ENCODE data around the gene TFDP3. TPM values are rescaled to one million over a fixed set of nuclear protein-coding genes. Genes with fewer than 3 reads are reported as not detected.
A peak's percentile ranks its signal among the peaks of the same experiment; 100 is the strongest.

Gene TFDP3
- total and polyA plus RNA-seq, 2 experiments from 2014 or later: not detected

DNA sequence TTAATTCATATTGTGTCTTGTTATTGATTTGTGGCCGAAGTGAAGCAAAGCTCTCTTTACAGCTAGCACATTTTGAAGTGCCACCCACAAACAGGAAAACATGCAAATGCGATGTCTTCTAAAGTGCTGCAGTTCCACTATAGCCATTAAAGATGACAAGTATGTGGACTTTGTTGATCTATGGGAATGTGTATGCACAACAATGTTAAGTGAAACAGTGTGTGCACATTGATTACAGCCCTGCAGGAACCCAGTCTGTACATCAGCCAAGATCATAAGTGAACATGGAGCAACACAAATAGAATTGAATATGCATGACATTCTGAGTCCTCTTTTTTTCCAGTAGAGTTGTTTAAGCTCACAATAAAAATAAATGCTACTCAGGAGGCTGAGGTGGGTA lies 43.0 kb downstream of the TFDP3 start:
- no peaks in the 10 kb centered on the region for H3K36me3 ChIP-seq
- DNase-seq (ENCODE audit: low read depth in 1 of 2, low spot score in 1 of 2): no peak

DNA sequence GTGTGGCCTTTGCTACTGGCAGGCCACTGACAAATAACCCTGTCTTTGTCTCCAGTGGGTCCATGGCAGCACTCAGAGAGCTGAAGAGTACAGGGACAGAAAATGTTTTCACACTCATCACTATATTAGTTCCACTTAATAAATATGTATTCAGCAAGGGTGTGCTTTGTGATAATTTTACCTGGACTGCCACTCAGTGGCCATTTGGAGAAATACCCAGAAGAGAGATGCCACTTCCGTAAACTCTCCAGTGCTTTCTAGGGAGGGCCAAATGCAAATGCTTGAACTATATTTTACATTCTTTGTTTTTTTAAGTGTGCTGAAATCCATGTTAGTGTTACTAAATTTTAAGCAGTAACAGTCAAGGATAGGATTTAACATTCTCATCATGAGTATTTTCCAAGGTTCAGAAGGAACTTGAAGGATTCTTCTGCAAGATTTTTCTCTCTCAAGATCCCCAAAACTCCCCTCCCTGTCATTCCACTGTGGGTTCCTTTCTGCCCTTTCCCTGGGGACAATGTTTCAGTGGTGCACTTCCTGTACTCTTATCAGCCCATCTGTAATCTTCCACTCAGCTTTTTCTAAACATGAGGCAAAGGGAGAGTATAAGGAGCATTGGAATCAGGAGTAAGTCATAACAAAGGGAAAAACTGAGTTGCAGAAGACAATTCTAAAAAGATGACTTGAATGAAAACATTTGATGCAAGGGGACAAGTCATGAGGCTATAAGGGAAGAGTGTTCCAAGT lies 46.0 kb downstream of the TFDP3 start:
- H3K27me3 ChIP-seq: no peaks in the 10 kb centered on the region
- DNase-seq (ENCODE audit: low read depth in 1 of 2, low spot score in 1 of 2): peak; percentile 6 to 41
- no peak overlapping the region for H3K4me3 ChIP-seq
- no peaks in the 10 kb centered on the region for H3K36me3 ChIP-seq
- no peak overlapping the region for H3K27ac ChIP-seq
- no peaks in the 10 kb centered on the region for H3K4me1 ChIP-seq (ENCODE audit: low read depth)
- TF ChIP-seq, protein P1, sequence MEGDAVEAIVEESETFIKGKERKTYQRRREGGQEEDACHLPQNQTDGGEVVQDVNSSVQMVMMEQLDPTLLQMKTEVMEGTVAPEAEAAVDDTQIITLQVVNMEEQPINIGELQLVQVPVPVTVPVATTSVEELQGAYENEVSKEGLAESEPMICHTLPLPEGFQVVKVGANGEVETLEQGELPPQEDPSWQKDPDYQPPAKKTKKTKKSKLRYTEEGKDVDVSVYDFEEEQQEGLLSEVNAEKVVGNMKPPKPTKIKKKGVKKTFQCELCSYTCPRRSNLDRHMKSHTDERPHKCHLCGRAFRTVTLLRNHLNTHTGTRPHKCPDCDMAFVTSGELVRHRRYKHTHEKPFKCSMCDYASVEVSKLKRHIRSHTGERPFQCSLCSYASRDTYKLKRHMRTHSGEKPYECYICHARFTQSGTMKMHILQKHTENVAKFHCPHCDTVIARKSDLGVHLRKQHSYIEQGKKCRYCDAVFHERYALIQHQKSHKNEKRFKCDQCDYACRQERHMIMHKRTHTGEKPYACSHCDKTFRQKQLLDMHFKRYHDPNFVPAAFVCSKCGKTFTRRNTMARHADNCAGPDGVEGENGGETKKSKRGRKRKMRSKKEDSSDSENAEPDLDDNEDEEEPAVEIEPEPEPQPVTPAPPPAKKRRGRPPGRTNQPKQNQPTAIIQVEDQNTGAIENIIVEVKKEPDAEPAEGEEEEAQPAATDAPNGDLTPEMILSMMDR (IDR thresholded peaks at IDR 0.05; ENCODE audit: low read depth, low read length): peak; percentile 18
- no peaks in the 10 kb centered on the region for H3K9me3 ChIP-seq (ENCODE audit: low read depth)

More for the DNA sequence above, 43.0 kb downstream of the TFDP3 start:
- Histone ChIP-seq H3K9me3 (ENCODE audit: low read depth) (no peaks in the 10 kb centered on the region), H3K27me3 (no peaks in the 10 kb centered on the region), H3K27ac (no peak overlapping the region), H3K4me3 (no peak overlapping the region), H3K4me1 (ENCODE audit: low read depth) (no peaks in the 10 kb centered on the region)
- TF ChIP-seq, protein P1 (IDR thresholded peaks at IDR 0.05; ENCODE audit: low read depth, low read length): no peak

Other genes starting within 250 kb of the TFDP3 start
- gene USP26, start 121.2 kb downstream of the TFDP3 start, total RNA-seq: not detected in 2 replicates
- gene USP26, start 121.2 kb downstream of the TFDP3 start, polyA plus RNA-seq: not detected in 2 replicates
- 8.5 and 17.3 TPM in 2 replicates for gene GPC4, start 197.1 kb upstream of the TFDP3 start, total RNA-seq
- 13.1 and 24.8 TPM in 2 replicates for gene GPC4, start 197.1 kb upstream of the TFDP3 start, polyA plus RNA-seq